GM13977 (cell line): Measurements from ENCODE around the gene BMI1.

Experiments used
- DNase-seq: peaks from one replicate; pipeline ENCODE4 v3.0.0; 2012; ENCODE audit warnings: low spot score
- in situ Hi-C: fragments of 300-500 bp; cut with MboI; formaldehyde crosslinking; loops from one replicate; pipeline ENCODE4 v1.12.0; 2022; ENCODE audit warnings: low sequenced_read_pairs, low pct_unique_long_range_greater_than_20kb, mixed read lengths, inconsistent platforms; ENCODE audit not compliant: unreplicated experiment
- TF ChIP-seq, protein P1 (sequence below): IDR thresholded peaks from 2 replicates; pipeline ENCODE4 v1.5.1; 2012; ENCODE audit warnings: mild to moderate bottlenecking, control low read depth; ENCODE audit not compliant: insufficient read depth; ENCODE audit errors: extremely low read depth, missing control alignments

BMI1 gene

DNA sequence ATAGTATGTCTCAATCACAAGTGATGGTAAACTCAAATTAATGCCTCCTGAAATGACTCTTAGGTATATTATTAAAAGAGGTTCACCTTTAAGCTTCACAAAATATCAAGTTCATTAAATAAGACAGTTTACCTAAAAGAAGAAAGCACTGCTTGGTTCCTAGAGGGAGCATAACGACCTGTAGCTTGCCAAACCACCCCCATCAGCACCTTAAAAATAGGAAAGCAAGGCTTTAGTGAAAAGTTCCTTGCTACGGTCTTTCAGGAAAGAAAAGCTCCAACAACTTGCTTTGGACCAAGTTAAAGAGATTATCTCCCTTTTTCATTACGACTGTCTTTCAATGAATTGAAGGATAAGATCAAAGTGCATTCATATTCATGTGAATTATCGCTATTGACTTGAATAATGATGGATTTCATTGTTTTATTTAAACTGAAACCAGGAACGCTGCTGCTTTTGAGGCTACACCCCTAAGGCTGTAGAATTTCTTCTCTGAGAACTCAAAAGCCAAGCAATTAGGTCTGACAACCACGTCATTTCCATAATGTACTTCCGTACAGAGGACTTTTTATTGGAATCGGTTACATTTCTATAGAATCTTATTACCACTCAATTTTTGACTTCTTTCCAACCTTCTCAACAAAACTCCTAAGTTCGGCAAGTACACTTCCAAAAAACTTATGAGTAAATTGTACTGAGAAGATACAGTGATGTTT, 17.4 kb downstream of the BMI1 start:
- TF ChIP-seq, protein P1, sequence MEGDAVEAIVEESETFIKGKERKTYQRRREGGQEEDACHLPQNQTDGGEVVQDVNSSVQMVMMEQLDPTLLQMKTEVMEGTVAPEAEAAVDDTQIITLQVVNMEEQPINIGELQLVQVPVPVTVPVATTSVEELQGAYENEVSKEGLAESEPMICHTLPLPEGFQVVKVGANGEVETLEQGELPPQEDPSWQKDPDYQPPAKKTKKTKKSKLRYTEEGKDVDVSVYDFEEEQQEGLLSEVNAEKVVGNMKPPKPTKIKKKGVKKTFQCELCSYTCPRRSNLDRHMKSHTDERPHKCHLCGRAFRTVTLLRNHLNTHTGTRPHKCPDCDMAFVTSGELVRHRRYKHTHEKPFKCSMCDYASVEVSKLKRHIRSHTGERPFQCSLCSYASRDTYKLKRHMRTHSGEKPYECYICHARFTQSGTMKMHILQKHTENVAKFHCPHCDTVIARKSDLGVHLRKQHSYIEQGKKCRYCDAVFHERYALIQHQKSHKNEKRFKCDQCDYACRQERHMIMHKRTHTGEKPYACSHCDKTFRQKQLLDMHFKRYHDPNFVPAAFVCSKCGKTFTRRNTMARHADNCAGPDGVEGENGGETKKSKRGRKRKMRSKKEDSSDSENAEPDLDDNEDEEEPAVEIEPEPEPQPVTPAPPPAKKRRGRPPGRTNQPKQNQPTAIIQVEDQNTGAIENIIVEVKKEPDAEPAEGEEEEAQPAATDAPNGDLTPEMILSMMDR: no peak
- no peak for DNase-seq
- in situ Hi-C loops: no loop called here

DNA sequence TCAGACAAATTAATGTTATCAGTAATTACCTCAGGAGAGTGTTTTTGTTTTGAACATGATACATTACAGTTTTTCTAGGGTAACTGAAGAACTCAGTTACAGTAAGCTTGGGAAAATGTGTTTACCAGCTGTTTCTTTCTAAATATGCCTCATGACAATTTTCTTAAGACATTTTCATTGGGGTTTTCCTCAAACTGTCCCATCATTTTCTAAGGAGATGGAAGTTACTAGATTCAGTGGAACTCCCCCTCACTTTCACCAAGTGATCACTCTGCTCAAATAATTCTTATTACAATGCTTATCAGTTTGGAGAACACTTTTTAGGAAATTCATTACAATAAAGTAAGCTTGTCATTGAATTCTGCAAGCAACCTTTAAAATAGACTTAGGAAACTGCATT, 18.0 kb downstream of the BMI1 start:
- TF ChIP-seq, protein P1: no peak
- in situ Hi-C loops: no loop called here
- DNase-seq: no peak

DNA sequence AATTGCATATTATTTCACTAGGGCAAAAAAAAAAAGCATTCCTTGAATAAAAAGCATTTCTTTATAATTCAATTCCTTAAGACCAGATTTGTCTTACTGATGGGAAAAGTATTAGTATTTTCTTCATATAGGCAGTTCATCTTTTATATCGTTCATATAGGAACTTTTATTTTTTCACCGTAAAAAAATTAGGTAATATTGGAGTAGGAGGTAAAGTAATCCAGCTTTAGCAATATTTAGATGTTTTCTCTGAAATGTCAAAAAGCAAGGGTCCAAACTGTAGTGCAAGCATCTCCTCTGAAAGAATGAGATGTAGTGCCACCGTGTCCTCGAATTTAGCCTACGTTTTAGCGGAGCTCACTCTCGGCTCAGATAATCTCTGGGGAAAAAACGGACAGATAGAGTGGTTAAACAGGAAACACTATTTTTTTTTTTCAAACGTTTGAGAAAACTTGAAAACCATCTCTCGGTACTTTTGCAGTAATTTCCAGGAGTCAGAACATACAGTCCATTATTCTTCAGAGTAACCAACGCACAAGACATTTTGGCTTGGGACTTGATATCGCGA, 18.9 kb downstream of the BMI1 start:
- no peak for DNase-seq
- in situ Hi-C loops: no loop called here
- TF ChIP-seq, protein P1: no peak

DNA sequence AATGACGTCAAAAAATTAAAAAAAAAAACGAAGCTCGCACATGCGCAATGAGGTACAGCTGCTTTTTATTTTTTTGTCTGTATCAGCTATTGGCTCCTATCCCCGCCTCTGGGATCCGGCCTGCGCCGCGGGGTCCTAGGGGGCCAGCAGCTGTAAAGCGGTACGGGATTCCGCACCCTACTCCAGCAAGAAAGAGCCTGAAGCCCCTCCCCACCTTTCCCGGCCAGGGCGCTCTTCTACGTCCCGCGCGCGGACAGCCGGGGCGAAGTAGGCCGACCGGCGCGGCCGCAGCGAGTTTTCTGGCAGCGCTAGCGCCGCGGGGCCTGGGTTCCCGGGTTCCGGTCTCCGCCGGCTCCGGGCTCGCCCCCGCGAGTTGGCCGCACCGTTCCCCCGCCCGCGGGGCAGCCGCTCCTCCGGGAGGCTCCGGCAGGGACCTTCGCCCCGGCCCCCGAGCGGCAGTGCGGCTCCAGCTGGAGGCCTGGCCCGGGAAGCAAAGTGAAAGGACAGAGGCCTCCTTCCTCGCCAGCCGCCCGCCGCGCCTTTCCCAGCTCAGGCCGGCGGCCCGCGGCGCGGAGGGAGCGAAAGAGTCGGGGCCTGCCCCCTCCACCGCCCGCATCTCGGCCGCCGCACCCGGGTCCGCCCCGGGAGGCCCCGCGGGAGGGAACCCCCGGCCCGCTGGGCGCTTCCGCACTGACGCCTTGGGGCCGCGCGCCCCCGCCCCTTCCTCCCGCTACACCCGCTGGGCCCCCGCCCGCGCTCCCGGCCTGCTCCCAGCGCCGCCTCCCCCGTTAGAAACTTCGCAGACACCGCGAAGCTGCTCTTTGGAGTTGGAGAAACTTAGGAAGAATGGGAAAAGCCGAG, 19.7 kb downstream of the BMI1 start:
- DNase-seq: peak; percentile 83
- in situ Hi-C loops: no loop called here
- TF ChIP-seq, protein P1: no peak

DNA sequence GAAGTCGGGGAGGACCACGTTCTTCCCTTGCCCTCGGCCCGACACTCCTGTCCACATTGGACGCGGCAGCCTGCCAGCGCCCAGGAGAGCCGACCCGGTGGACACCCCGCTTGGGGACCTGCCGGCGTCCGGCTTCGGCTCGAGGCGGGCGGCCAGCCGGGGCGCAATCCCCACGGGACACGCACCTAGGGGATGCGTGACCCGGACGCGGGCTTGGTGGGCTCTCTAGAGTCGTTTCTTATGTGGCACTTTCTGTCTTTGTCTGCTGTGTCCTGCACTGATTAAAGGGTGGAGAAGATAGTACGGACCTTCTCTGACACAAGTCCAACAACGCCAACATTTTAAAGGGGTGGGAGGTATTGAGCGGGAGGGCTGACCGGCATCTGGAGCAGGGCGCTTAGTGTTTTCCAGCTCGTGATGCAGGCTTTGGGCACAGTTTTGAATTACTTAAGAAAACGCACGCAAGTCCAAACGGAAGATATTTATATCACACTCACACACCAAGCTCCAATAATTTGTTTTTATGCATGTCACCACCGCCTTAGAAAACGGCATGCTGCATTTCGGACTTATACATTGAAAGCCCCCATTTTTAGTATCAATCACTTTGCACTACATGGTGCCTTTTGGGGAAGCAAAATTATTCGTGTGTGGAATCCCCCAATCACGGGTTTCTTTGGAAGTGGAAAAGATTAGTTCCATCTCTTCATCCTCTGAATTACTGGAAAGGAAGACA, 20.5 kb downstream of the BMI1 start:
- TF ChIP-seq, protein P1: no peak
- DNase-seq: peak; percentile 50
- in situ Hi-C loops: no loop called here

DNA sequence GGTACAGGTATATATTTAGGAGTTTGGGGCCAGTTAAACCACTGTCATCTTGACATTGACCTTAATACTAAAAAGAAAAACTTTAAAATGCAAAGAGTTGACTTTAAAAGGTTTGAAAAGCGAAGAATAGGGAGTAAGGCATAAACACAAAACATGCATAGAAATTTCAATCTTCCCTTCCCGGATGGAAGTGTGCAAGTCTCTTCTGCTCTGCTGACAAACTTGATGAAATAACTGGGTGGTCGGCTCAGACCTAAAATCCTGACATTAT, 21.0 kb downstream of the BMI1 start:
- no peak for DNase-seq
- in situ Hi-C loops: no loop called here
- TF ChIP-seq, protein P1: no peak
